Breast epithelium (tissue), 4 donors: Measurements from ENCODE around the gene SPANXC. TPM values are rescaled to one million over a fixed set of nuclear protein-coding genes. Genes with fewer than 3 reads are reported as not detected.
"Not testable (repeated sequence)": the region's sequence is repeated elsewhere in the genome, so short reads cannot be mapped to it uniquely, and the experiment has no call there.

Experiments used
- DNase-seq, 2 donors: peaks; one replicate each; pipeline ENCODE4 v3.0.0-alpha.2; 2019; ENCODE audit warnings: low spot score in 2 of 2
- H3K27ac ChIP-seq, 2 donors: fragments of 200-600 bp; sonication (generic) in 1 of 2; one replicate each; pipeline ENCODE4 v1.5.1; 2016 to 2019; ENCODE audit warnings: mild to moderate bottlenecking in 1 of 2
- H3K27me3 ChIP-seq, 2 donors: fragments of 200-600 bp; sonication (generic) in 1 of 2; one replicate each; pipeline versions ENCODE4 v1.5.1 to v1.6.0; 2017 to 2019; ENCODE audit warnings: control low read depth in 1 of 2, mild to moderate bottlenecking in 1 of 2
- H3K36me3 ChIP-seq: fragments of 200-600 bp; one replicate; pipeline ENCODE4 v1.5.1; 2019
- H3K4me1 ChIP-seq, 2 donors: fragments of 200-600 bp; sonication (generic); one replicate each; pipeline ENCODE4 v1.5.1; 2016 to 2019; ENCODE audit warnings: control low read depth in 1 of 2
- H3K4me3 ChIP-seq, 3 donors: fragments of 200-600 bp; sonication (generic); 1 replicate in 2 of 3; 2 replicates in 1 of 3; pipeline ENCODE4 v1.5.1; 2016 to 2019; ENCODE audit warnings: mild to moderate bottlenecking in 3 of 3, moderate library complexity in 2 of 3
- H3K9me3 ChIP-seq, 2 donors: fragments of 200-600 bp; sonication (generic) in 1 of 2; one replicate each; pipeline ENCODE4 v1.5.1; 2016 to 2019; ENCODE audit warnings: control low read depth in 1 of 2
- CTCF ChIP-seq, 3 donors: fragments of 450-650 bp; IDR thresholded peaks; one replicate each; pipeline ENCODE4 v1.5.1; 2016 to 2017; ENCODE audit warnings: antibody characterized with exemption in 3 of 3, mild to moderate bottlenecking in 3 of 3, moderate library complexity in 3 of 3
- POLR2A ChIP-seq: fragments of 450-650 bp; IDR thresholded peaks from one replicate; pipeline ENCODE4 v1.6.1; 2016; ENCODE audit warnings: antibody characterized with exemption, mild to moderate bottlenecking, moderate library complexity
- POLR2AphosphoS5 ChIP-seq, 3 donors: sonication (generic); formaldehyde crosslinking; IDR thresholded peaks; one replicate each; pipeline ENCODE4 v1.6.1; 2017; ENCODE audit warnings: antibody characterized with exemption in 3 of 3
- intact Hi-C: fragments of 100-400 bp; cut with DNase I; formaldehyde crosslinking; loops from one replicate; pipeline ENCODE4 v1.15.1; 2023; ENCODE audit warnings: low total_unique reads
- total RNA-seq, 3 donors: library from RNA; depleted of rRNA; stranded (reverse); fragments of >200 nt; gene quantifications; one replicate each; pipeline ENCODE4 v1.1.0, GENCODE V29; 2016

The SPANXC gene
- not detected for total RNA-seq

GRCh38 chrX:141242417-141242816, at the start of gene SPANXC:
TSS of gene SPANXC (minus strand) at chrX:141242517. CDS start at chrX:141242457, 60 bp downstream.
- H3K9me3 ChIP-seq, H3K27me3 ChIP-seq, H3K4me3 ChIP-seq, DNase-seq, H3K4me1 ChIP-seq, intact Hi-C loops, H3K27ac ChIP-seq, H3K36me3 ChIP-seq: not testable (repeated sequence)

GRCh38 chrX:141279476-141279875, 37.2 kb upstream of the SPANXC start:
- TF ChIP-seq POLR2AphosphoS5 (IDR thresholded peaks at IDR 0.05), result no peak
- TF ChIP-seq CTCF (IDR thresholded peaks at IDR 0.05), result no peak
- no peak for TF ChIP-seq POLR2A
- no peak for DNase-seq
- Histone ChIP-seq H3K27ac (no peak overlapping the region), H3K36me3 (no peaks in the 10 kb centered on the region), H3K9me3 (no peaks in the 10 kb centered on the region), H3K27me3 (peaks cover 0 to 3% of the 10 kb centered on the region in 2 donors), H3K4me1 (no peaks in the 10 kb centered on the region), H3K4me3 (no peak overlapping the region)
- intact Hi-C loops, result no loop called here

- Histone ChIP-seq H3K4me1 (no peaks in the 10 kb centered on the region), H3K9me3 (no peaks in the 10 kb centered on the region), H3K4me3 (no peak overlapping the region), H3K27me3 (peaks cover 0 to 3% of the 10 kb centered on the region in 2 donors), H3K27ac (no peak overlapping the region), H3K36me3 (no peaks in the 10 kb centered on the region)
- intact Hi-C loops, result no loop called here
- no peak for DNase-seq
- no peak for TF ChIP-seq POLR2AphosphoS5 (IDR thresholded peaks at IDR 0.05)
- TF ChIP-seq CTCF (IDR thresholded peaks at IDR 0.05), result peak in 2 of 3 donors; percentile 28 to 31
Measured at GRCh38 chrX:141278306-141278705, 36.0 kb upstream of the SPANXC start.

- Histone ChIP-seq H3K36me3 (no peaks in the 10 kb centered on the region), H3K4me3 (no peak overlapping the region), H3K27me3 (peaks cover 0 to 3% of the 10 kb centered on the region in 2 donors), H3K9me3 (no peaks in the 10 kb centered on the region), H3K4me1 (no peaks in the 10 kb centered on the region), H3K27ac (no peak overlapping the region)
- no peak for DNase-seq
- TF ChIP-seq CTCF (IDR thresholded peaks at IDR 0.05) (no peak), POLR2A (no peak), POLR2AphosphoS5 (IDR thresholded peaks at IDR 0.05) (no peak)
- intact Hi-C loops, result no loop called here
Measured at GRCh38 chrX:141258080-141258479, 15.8 kb upstream of the SPANXC start.

- no peak overlapping the region for H3K27ac ChIP-seq
- intact Hi-C loops, result no loop called here
- no peak for DNase-seq
- no peak overlapping the region for H3K4me3 ChIP-seq
- H3K27me3 ChIP-seq, result no peaks in the 10 kb centered on the region
- H3K4me1 ChIP-seq, result no peaks in the 10 kb centered on the region
- TF ChIP-seq CTCF (IDR thresholded peaks at IDR 0.05) (no peak), POLR2A (no peak), POLR2AphosphoS5 (IDR thresholded peaks at IDR 0.05) (no peak)
- no peaks in the 10 kb centered on the region for H3K9me3 ChIP-seq
- H3K36me3 ChIP-seq, result no peaks in the 10 kb centered on the region
Measured at GRCh38 chrX:141221611-141222010, 20.7 kb downstream of the SPANXC start.

GRCh38 chrX:141220342-141221008, 21.8 kb downstream of the SPANXC start:
- no peaks in the 10 kb centered on the region for H3K36me3 ChIP-seq
- no peak overlapping the region for H3K4me3 ChIP-seq
- intact Hi-C loops, result no loop called here
- no peak for DNase-seq
- H3K27ac ChIP-seq, result peak overlapping the region in 1 of 2 donors; percentile 45
- TF ChIP-seq POLR2A, result no peak
- TF ChIP-seq CTCF (IDR thresholded peaks at IDR 0.05), result no peak
- no peak for TF ChIP-seq POLR2AphosphoS5 (IDR thresholded peaks at IDR 0.05)
- H3K27me3 ChIP-seq, result no peaks in the 10 kb centered on the region
- H3K9me3 ChIP-seq, result no peaks in the 10 kb centered on the region
- H3K4me1 ChIP-seq, result no peaks in the 10 kb centered on the region
